ENCODE results near the gene NIPAL3.

NIPAL3 gene

GRCh38 chr1:24403806-24404205 lies 11.8 kb upstream of the NIPAL3 start:
- no peak overlapping the region for H2AFZ ChIP-seq (ENCODE audit: low read length)
- H3K27ac ChIP-seq (ENCODE audit: low read length), result no peak overlapping the region
- H3K4me3 ChIP-seq (ENCODE audit: low read length), result no peak overlapping the region
- no peaks in the 10 kb centered on the region for H3K4me1 ChIP-seq (ENCODE audit: low read length)
- no peaks in the 10 kb centered on the region for H4K20me1 ChIP-seq (ENCODE audit: insufficient read depth, low read length)
- H3K79me2 ChIP-seq (ENCODE audit: low read length), result no peaks in the 10 kb centered on the region
- no peaks in the 10 kb centered on the region for H3K9me2 ChIP-seq (replicated peaks; ENCODE audit: insufficient read depth, low read length)
- H3K9me3 ChIP-seq (replicated peaks; ENCODE audit: insufficient read depth, low read length), result no peaks in the 10 kb centered on the region
- DNase-seq, result no peak
- H3K36me3 ChIP-seq (replicated peaks; ENCODE audit: insufficient read depth, low read length), result no peaks in the 10 kb centered on the region
- no peak overlapping the region for H3K9ac ChIP-seq (ENCODE audit: low read length)
- H3F3A ChIP-seq (ENCODE audit: insufficient read depth, low read length), result no peaks in the 10 kb centered on the region
- no peak overlapping the region for H3K4me2 ChIP-seq (ENCODE audit: low read depth, low read length)
- TF ChIP-seq EZH2phosphoT487 (IDR thresholded peaks at IDR 0.05; ENCODE audit: low read length) (no peak), EZH2 (optimal IDR thresholded peaks at IDR 0.05; ENCODE audit: low read depth, low read length) (no peak)
- H3K27me3 ChIP-seq (replicated peaks; ENCODE audit: insufficient read depth, low read length), result no peaks in the 10 kb centered on the region

- Histone ChIP-seq H3K9ac (ENCODE audit: low read length) (no peak overlapping the region), H3K79me2 (ENCODE audit: low read length) (no peaks in the 10 kb centered on the region), H3K27me3 (replicated peaks; ENCODE audit: insufficient read depth, low read length) (no peaks in the 10 kb centered on the region), H3K36me3 (replicated peaks; ENCODE audit: insufficient read depth, low read length) (no peaks in the 10 kb centered on the region), H3F3A (ENCODE audit: insufficient read depth, low read length) (no peaks in the 10 kb centered on the region), H4K20me1 (ENCODE audit: insufficient read depth, low read length) (no peaks in the 10 kb centered on the region), H3K4me2 (ENCODE audit: low read depth, low read length) (no peak overlapping the region), H3K4me3 (ENCODE audit: low read length) (no peak overlapping the region), H3K27ac (ENCODE audit: low read length) (no peak overlapping the region), H2AFZ (ENCODE audit: low read length) (no peak overlapping the region), H3K9me3 (replicated peaks; ENCODE audit: insufficient read depth, low read length) (no peaks in the 10 kb centered on the region), H3K4me1 (ENCODE audit: low read length) (no peaks in the 10 kb centered on the region), H3K9me2 (replicated peaks; ENCODE audit: insufficient read depth, low read length) (no peaks in the 10 kb centered on the region)
- DNase-seq, result no peak
- TF ChIP-seq CTCF (IDR thresholded peaks at IDR 0.05; ENCODE audit: low read length) (no peak), EZH2 (optimal IDR thresholded peaks at IDR 0.05; ENCODE audit: low read depth, low read length) (no peak), EZH2phosphoT487 (IDR thresholded peaks at IDR 0.05; ENCODE audit: low read length) (no peak)
These were observed 8.8 kb upstream of the NIPAL3 start for GRCh38 chr1:24406788-24407187.

GRCh38 chr1:24409535-24409934 lies 6.1 kb upstream of the NIPAL3 start:
- no peak overlapping the region for H2AFZ ChIP-seq (ENCODE audit: low read length)
- no peaks in the 10 kb centered on the region for H4K20me1 ChIP-seq (ENCODE audit: insufficient read depth, low read length)
- no peak for DNase-seq
- no peaks in the 10 kb centered on the region for H3K36me3 ChIP-seq (replicated peaks; ENCODE audit: insufficient read depth, low read length)
- H3K27me3 ChIP-seq (replicated peaks; ENCODE audit: insufficient read depth, low read length), result no peaks in the 10 kb centered on the region
- no peak overlapping the region for H3K9ac ChIP-seq (ENCODE audit: low read length)
- H3K9me2 ChIP-seq (replicated peaks; ENCODE audit: insufficient read depth, low read length), result no peaks in the 10 kb centered on the region
- H3K9me3 ChIP-seq (replicated peaks; ENCODE audit: insufficient read depth, low read length), result no peaks in the 10 kb centered on the region
- no peak overlapping the region for H3K4me3 ChIP-seq (ENCODE audit: low read length)
- H3K79me2 ChIP-seq (ENCODE audit: low read length), result no peaks in the 10 kb centered on the region
- H3K4me1 ChIP-seq (ENCODE audit: low read length), result peaks cover 4% of the 10 kb centered on the region; the same call in 1 of the 2 replicates
- H3K4me2 ChIP-seq (ENCODE audit: low read depth, low read length), result no peak overlapping the region
- no peak overlapping the region for H3K27ac ChIP-seq (ENCODE audit: low read length)
- no peaks in the 10 kb centered on the region for H3F3A ChIP-seq (ENCODE audit: insufficient read depth, low read length)
- TF ChIP-seq EZH2phosphoT487 (IDR thresholded peaks at IDR 0.05; ENCODE audit: low read length) (no peak), EZH2 (optimal IDR thresholded peaks at IDR 0.05; ENCODE audit: low read depth, low read length) (no peak), CTCF (IDR thresholded peaks at IDR 0.05; ENCODE audit: low read length) (no peak)

GRCh38 chr1:24410750-24411149 lies 4.9 kb upstream of the NIPAL3 start:
- Histone ChIP-seq H3F3A (ENCODE audit: insufficient read depth, low read length) (peaks cover 5% of the 10 kb centered on the region), H4K20me1 (ENCODE audit: insufficient read depth, low read length) (no peaks in the 10 kb centered on the region), H3K4me2 (ENCODE audit: low read depth, low read length) (no peak overlapping the region), H3K27ac (ENCODE audit: low read length) (no peak overlapping the region), H3K4me3 (ENCODE audit: low read length) (no peak overlapping the region), H3K4me1 (ENCODE audit: low read length) (peaks cover 9% of the 10 kb centered on the region), H3K9me3 (replicated peaks; ENCODE audit: insufficient read depth, low read length) (no peaks in the 10 kb centered on the region), H3K27me3 (replicated peaks; ENCODE audit: insufficient read depth, low read length) (no peaks in the 10 kb centered on the region), H2AFZ (ENCODE audit: low read length) (no peak overlapping the region), H3K9ac (ENCODE audit: low read length) (no peak overlapping the region), H3K9me2 (replicated peaks; ENCODE audit: insufficient read depth, low read length) (no peaks in the 10 kb centered on the region), H3K36me3 (replicated peaks; ENCODE audit: insufficient read depth, low read length) (no peaks in the 10 kb centered on the region), H3K79me2 (ENCODE audit: low read length) (peaks cover 1% of the 10 kb centered on the region)
- TF ChIP-seq EZH2 (optimal IDR thresholded peaks at IDR 0.05; ENCODE audit: low read depth, low read length) (no peak), EZH2phosphoT487 (IDR thresholded peaks at IDR 0.05; ENCODE audit: low read length) (no peak)
- DNase-seq, result no peak
